ENCODE results near the gene PLCXD1.
"Not testable (repeated sequence)": the region's sequence is repeated elsewhere in the genome, so short reads cannot be mapped to it uniquely, and the experiment has no call there.

PLCXD1 gene

GRCh38 chrX:337331-337831, 56.2 kb downstream of the PLCXD1 start:
- no peak for DNase-seq

- no peak for DNase-seq
Observed at GRCh38 chrX:338281-338835, 57.2 kb downstream of the PLCXD1 start.

- DNase-seq: no peak
Observed at GRCh38 chrX:338836-339400, 57.7 kb downstream of the PLCXD1 start.

- no peak for DNase-seq
Observed at GRCh38 chrX:340121-340520, 58.9 kb downstream of the PLCXD1 start.

- no peak for DNase-seq
Observed at GRCh38 chrX:340641-341423, 59.7 kb downstream of the PLCXD1 start.

- no peak for DNase-seq
Observed at GRCh38 chrX:341541-342101, 60.4 kb downstream of the PLCXD1 start.

- DNase-seq: no peak
Observed at GRCh38 chrX:344371-344901, 63.3 kb downstream of the PLCXD1 start.

GRCh38 chrX:345020-345925, 64.1 kb downstream of the PLCXD1 start:
- no peak for DNase-seq

- DNase-seq: no peak
Observed at GRCh38 chrX:346034-346813, 65.0 kb downstream of the PLCXD1 start.

- no peak for DNase-seq
Observed at GRCh38 chrX:347351-348117, 66.4 kb downstream of the PLCXD1 start.

GRCh38 chrX:348461-349117, 67.4 kb downstream of the PLCXD1 start:
- no peak for DNase-seq

- no peak for DNase-seq
Observed at GRCh38 chrX:349196-349595, 68.0 kb downstream of the PLCXD1 start.

GRCh38 chrX:349702-350101, 68.5 kb downstream of the PLCXD1 start:
- DNase-seq: no peak

GRCh38 chrX:350148-350533, 69.0 kb downstream of the PLCXD1 start:
- no peak for DNase-seq

GRCh38 chrX:350534-351323, 69.5 kb downstream of the PLCXD1 start:
- no peak for DNase-seq

- DNase-seq: not testable (repeated sequence)
Observed at GRCh38 chrX:351324-351641, 70.1 kb downstream of the PLCXD1 start.

- no peak for DNase-seq
Observed at GRCh38 chrX:351736-352135, 70.6 kb downstream of the PLCXD1 start.

- DNase-seq: no peak
Observed at GRCh38 chrX:352181-352580, 71.0 kb downstream of the PLCXD1 start.

- DNase-seq: no peak
Observed at GRCh38 chrX:352582-353314, 71.6 kb downstream of the PLCXD1 start.
